Nucleus accumbens (tissue), 56 donors: ENCODE data around the gene BTN1A1.
"Not testable (repeated sequence)": the region's sequence is repeated elsewhere in the genome, so short reads cannot be mapped to it uniquely, and the experiment has no call there.

ENCODE experiments used
- DNase-seq, 56 donors: peaks; one replicate each; lab custom pipeline; 2025; lab: John Stamatoyannopoulos, UW

Gene BTN1A1

GRCh38 chr6:26502626-26503025 is 2.5 kb downstream of the BTN1A1 start:
- DNase-seq, result no peak

GRCh38 chr6:26507658-26508057 is 7.6 kb downstream of the BTN1A1 start:
- DNase-seq, result no peak

GRCh38 chr6:26511033-26511432 is 10.9 kb downstream of the BTN1A1 start:
- not testable (repeated sequence) for DNase-seq

GRCh38 chr6:26514984-26515383 is 14.9 kb downstream of the BTN1A1 start:
- DNase-seq, result no peak

- DNase-seq, result no peak
These were observed 16.7 kb downstream of the BTN1A1 start for GRCh38 chr6:26516481-26517427.

- no peak for DNase-seq
These were observed 19.3 kb downstream of the BTN1A1 start for GRCh38 chr6:26519359-26519758.

GRCh38 chr6:26520237-26520849 is 20.2 kb downstream of the BTN1A1 start:
- peak in 32 of 56 donors; percentile 4 to 79 (median 63) for DNase-seq

- peak in 55 of 56 donors; percentile 29 to 95 (median 85) for DNase-seq
These were observed 20.9 kb downstream of the BTN1A1 start for GRCh38 chr6:26520850-26521599.

GRCh38 chr6:26521600-26522391 is 21.7 kb downstream of the BTN1A1 start:
- DNase-seq, result peak in 55 of 56 donors; percentile 3 to 83 (median 53)

GRCh38 chr6:26522486-26523228 is 22.6 kb downstream of the BTN1A1 start:
- not testable (repeated sequence) for DNase-seq

- DNase-seq, result not testable (repeated sequence)
These were observed 24.2 kb downstream of the BTN1A1 start for GRCh38 chr6:26524314-26524713.

- no peak for DNase-seq
These were observed 24.7 kb downstream of the BTN1A1 start for GRCh38 chr6:26524722-26525370.

GRCh38 chr6:26525838-26526237 is 25.7 kb downstream of the BTN1A1 start:
- DNase-seq, result no peak

- no peak for DNase-seq
These were observed 26.8 kb downstream of the BTN1A1 start for GRCh38 chr6:26526928-26527327.

- no peak for DNase-seq
These were observed 30.1 kb downstream of the BTN1A1 start for GRCh38 chr6:26530203-26530602.

GRCh38 chr6:26531897-26532296 is 31.8 kb downstream of the BTN1A1 start:
- no peak for DNase-seq

GRCh38 chr6:26532699-26533531 is 32.8 kb downstream of the BTN1A1 start:
- peak; percentile 21 to 96 (median 82) for DNase-seq

- no peak for DNase-seq
These were observed 33.4 kb downstream of the BTN1A1 start for GRCh38 chr6:26533532-26533931.
